DMS53 (cell line): ENCODE data around the gene HS3ST1.

Source experiments
- DNase-seq: peaks from one replicate; lab custom pipeline; 2025; lab: John Stamatoyannopoulos, UW

HS3ST1 gene

DNA sequence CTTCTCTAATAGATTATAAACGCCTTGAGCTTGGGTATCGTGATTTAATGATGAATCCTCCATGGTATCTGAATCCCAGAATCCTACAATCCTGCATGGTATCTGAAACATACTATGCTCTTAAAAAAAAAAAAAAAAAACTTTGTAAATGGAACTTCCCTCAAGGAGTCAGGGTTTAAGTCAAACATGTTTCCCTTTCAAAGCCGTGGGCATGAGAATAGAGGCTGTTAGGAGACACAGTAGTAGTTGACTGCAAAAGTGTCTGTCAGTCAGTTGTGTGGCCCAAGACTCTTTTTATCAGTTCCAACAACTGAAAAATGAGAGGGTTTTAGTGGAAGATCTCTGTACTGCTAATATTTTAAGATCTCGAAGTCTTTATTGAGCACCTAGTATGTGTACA lies 2.4 kb upstream of the HS3ST1 start:
- DNase-seq = no peak

- no peak for DNase-seq
These were observed 1.8 kb upstream of the HS3ST1 start for GRCh38 chr4:11430536-11430935.

DNA sequence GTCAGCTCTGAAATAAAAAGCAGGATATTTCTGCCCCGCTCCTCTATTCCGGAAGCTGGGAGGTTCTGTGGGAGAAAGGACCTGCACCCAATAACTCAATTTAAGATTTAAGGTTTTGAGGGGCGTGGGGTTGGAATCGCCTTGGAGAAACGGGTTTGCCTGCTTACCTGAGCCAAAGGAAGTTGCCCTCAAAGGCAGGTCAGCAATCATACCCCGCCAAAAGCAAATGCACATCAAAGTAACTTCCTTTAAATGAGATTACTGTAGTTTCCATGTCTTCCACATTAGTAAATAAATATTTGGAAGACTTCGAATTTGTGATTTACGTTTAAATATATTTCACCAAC lies 978 bp upstream of the HS3ST1 start:
- peak; percentile 77 for DNase-seq

DNA sequence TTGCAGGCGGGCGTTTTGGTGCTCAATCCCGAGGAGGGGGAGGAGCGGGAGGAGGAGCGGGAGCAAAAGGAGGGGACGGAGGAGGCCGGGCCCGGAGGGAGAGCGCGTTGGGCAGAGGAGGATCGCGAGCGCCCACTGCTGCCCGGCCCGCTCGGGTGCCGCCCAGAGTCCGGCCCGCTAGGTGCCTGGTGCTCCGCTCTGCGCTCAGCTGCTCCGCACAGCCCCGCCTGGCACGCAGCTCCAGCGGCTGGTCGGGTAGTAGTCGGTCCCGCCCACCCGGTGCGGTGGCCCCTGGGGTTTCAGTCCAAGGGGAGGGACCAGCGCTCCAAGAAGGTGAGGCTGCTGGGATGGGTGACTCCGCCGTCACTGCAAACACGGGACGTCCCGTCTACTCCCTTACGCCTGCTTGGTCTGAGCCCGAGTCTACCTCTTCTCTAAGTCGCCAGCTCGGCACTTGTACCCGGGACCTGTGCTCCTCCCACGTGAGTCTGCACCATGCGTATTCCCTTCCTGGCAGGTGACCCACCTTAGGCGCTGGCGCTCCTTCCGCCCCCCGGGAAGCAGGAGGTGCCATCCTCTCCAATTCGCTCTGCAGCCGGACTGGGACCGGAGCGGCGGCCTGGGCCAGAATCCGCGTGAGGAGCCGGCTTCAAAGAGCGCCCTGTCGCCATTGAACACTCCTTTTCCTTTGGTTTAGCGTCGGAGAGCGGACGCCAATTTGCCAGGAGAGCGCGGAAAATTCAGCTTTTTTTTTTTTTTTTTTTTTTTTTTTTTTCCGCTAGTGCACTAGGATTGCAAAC lies 405 bp upstream of the HS3ST1 start:
- peak; percentile 98 for DNase-seq

- DNase-seq = no peak
These were observed 1.3 kb downstream of the HS3ST1 start for GRCh38 chr4:11427121-11427996.

DNA sequence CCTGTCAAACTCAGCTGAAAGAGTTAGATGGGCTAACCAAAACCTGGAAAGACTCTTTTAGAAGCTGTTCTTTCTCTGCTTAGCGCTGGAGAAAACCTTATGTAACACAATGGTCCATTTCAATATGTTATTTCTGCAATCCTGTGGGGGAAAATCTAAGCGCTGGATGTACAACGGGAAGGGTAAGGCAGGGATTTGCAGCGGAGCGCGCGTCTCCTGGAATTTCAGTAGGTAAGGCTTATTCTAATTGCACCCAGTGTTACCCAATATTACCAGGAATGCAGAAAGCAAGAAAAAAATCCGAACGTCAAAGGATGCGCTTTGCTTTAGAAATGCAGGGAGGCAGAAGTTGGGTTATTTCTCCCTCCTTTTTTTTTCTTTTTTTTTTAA lies 2.0 kb downstream of the HS3ST1 start:
- DNase-seq = no peak

- no peak for DNase-seq
These were observed 2.7 kb downstream of the HS3ST1 start for GRCh38 chr4:11426003-11426402.

GRCh38 chr4:11424856-11425255 lies 3.8 kb downstream of the HS3ST1 start:
- DNase-seq = no peak

DNA sequence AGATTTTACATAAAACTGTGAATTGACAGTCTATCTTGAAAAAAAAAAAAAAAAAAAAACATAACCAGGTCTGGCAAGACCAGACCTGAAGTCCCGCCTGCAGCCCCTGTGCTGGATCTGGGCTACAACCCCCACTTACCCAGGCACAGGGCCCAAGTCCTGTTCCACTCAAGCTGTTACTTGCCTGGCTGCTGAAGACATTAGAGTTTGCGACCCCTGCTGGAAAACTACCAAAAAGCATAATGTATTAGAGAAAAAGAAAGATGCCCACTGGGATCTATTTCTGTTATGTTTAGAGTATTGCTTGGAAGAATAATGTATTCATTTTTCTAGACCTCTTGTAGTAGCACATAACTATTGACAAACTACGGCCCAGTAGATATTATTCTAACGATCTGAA lies 4.7 kb downstream of the HS3ST1 start:
- DNase-seq = peak; percentile 74

- no peak for DNase-seq
These were observed 5.2 kb downstream of the HS3ST1 start for GRCh38 chr4:11423465-11423864.

DNA sequence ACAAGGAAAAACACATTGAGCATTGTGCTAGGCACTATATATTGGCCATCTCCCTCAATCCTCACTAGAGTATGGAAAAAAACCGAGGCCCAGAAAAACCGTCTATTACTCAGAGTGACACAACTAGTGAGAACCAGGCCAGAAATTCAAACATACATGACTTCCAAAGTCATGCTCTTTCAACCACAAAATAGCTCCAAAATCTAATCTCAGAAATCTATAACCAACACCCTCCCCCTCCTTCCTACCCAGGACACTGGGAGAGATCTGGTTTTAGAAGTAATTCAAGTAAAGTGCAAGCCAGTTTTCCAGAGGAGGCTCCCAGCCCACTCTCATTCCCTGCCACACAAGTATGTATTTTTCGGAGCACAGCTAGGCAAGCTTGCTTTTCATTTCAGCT lies 7.6 kb downstream of the HS3ST1 start:
- DNase-seq = no peak

DNA sequence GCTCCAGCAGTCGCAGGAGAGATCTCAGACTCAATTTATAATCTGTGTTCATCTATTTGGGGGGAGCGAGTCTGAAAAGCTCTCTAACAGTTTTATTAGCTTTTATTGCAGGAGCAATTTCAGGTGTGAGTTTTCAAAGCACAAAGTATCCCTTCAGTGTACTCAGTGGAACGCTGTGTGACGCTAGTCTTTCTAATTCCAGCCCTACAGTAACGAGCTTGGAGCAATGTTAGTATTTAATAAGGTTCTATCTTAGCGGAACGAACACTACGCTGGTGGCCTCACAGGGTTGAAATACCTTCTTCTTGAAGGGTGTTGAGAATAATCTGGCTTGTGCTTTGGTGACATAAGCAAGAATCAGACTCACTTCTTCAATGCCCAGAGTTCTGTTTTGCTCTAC lies 8.4 kb downstream of the HS3ST1 start:
- no peak for DNase-seq

- peak; percentile 10 for DNase-seq
These were observed 10.1 kb downstream of the HS3ST1 start for GRCh38 chr4:11418610-11419009.

DNA sequence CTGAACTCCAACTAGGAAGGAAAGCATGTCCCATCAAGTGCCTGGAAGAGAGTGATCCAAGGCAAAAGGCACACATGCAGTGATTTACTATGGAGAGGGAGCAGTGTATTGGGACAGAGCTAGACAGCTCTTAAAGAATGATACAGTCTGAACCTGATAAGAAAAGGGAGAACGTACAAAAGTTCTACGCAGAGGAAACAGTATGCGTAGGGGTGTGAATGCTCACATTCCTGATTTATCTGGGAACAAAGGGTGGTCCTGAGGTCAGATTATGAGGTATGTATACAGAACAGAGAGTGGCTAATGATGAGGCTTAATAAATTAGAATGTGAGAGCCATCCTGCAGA lies 12.0 kb downstream of the HS3ST1 start:
- no peak for DNase-seq

- peak; percentile 22 for DNase-seq
These were observed 12.5 kb downstream of the HS3ST1 start for GRCh38 chr4:11416071-11416766.

GRCh38 chr4:11415409-11416070 lies 13.2 kb downstream of the HS3ST1 start:
- no peak for DNase-seq

GRCh38 chr4:11412211-11412610 lies 16.5 kb downstream of the HS3ST1 start:
- DNase-seq = no peak

- no peak for DNase-seq
These were observed 19.1 kb downstream of the HS3ST1 start for GRCh38 chr4:11409632-11410031.

- no peak for DNase-seq
These were observed 20.3 kb downstream of the HS3ST1 start for GRCh38 chr4:11408233-11408967.

GRCh38 chr4:11407551-11407950 lies 21.1 kb downstream of the HS3ST1 start:
- no peak for DNase-seq

DNA sequence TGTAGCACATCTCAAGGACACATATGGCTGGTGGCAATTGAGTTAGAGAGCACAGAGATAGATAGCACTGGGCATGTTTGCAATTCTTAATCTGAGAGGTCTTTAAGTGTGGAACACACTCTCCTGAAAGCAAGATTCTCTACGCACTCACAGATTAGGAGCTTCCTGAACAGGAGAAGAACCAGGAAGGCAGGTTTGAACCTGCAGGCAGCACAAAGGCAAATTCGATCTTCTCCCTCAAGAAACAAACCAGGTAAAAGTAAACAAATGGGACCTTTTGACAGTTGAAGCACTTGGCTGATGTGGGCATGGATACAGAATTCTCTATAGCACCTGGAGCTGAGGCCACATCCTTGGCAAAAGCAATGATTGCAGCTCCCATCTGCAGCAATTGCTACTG lies 24.3 kb downstream of the HS3ST1 start:
- DNase-seq = peak; percentile 10

GRCh38 chr4:11402192-11402591 lies 26.5 kb downstream of the HS3ST1 start:
- no peak for DNase-seq
